ENCODE results near the gene TBXAS1.

TBXAS1 gene

GRCh38 chr7:139987691-139988516, 158.8 kb downstream of the TBXAS1 start:
- no peak for DNase-seq

GRCh38 chr7:139989366-139990141, 160.5 kb downstream of the TBXAS1 start:
- no peak for DNase-seq

DNA sequence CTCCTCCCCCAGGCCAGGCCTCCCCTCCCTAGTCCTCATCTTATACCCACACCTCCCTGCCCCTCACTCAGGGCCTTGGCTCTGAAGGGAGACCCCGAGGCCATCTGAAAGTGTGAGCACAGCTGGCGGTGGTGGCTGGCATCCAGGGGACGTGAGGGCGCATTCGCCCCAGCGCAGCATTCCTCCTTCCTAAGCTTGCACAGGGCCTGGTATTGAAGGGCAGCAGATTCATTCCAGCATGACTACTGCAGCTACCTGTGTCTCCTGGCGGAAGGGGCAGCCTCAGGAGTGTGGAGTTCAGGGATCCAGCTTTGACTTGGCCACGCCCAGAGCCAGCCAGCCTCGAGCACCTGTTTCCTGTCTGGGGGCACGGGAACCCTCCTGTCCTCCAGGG, 161.1 kb downstream of the TBXAS1 start:
- DNase-seq, result no peak

DNA sequence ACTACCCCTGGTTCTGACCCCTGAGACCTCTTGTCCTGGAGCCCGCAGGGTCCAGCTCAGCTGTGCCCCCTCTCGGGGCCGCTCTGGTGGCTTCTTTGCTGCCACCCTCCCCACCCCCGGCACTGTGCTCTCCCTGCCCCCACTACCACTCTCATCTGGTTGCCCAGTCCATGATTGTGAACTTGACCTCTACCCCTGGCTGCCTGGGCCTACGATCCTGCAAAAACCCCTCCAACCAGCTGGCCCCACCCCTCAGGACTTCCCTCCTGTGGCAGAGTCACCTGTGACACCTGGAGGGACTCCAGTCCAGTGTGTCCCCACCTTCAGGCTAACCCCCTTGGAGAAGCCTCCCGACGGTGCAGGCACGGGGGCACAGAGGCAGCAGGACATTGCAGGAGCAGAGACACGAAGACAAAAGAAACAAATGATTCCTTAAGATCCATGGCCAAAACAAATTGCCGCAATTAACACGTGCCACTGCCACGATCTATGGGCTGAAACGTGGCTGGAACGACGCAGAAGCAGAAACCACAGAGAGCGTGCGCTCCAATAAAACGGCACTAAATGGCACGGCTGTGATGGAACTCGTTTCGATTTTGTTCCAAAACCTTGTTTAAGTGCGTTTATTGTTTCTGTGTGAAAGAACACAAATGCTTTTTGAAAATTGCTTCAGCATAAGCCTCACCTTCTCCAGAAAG, 161.7 kb downstream of the TBXAS1 start:
- DNase-seq, result no peak

DNA sequence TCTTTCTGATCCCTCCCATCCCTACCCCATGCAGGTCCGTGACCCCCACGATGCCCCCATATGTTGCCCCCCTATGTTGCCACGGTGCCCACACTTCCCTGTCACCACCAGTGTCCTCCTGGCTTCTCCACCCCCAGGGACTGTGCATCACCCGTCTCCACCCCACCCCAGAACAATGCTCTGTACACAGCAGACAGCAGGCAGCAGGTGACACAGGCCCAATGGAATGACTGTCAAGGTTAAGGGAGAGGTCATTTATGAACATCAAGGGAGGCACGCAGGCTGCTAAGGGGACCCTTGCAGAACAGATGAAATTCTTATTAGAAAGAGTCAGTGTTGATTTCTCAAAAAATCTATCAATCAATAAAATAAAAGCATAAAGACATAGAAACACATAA, 162.2 kb downstream of the TBXAS1 start:
- no peak for DNase-seq

GRCh38 chr7:139991911-139992310, 162.8 kb downstream of the TBXAS1 start:
- DNase-seq, result no peak

GRCh38 chr7:139992353-139993044, 163.4 kb downstream of the TBXAS1 start:
- no peak for DNase-seq

GRCh38 chr7:139993169-139993568, 164.1 kb downstream of the TBXAS1 start:
- DNase-seq, result no peak

DNA sequence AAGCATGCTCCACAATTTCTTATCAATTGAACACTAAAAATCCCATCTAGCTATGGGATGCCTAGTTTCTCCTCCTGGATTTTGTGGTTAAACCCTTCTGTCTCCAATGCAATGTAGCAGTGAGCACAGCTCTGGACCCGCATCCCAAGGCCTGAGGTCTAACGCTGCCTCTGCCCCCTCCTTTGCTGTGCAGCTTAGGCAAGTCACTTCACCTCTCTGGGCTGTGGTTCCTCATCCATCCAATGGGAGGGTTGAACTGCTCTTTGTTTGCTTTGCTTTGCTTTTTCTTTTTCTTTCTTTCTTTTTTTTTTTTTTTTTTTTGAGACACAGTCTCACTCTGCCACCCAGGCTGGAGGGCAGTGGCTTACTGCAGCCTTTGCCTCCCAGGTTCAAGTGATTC, 164.5 kb downstream of the TBXAS1 start:
- DNase-seq, result no peak

DNA sequence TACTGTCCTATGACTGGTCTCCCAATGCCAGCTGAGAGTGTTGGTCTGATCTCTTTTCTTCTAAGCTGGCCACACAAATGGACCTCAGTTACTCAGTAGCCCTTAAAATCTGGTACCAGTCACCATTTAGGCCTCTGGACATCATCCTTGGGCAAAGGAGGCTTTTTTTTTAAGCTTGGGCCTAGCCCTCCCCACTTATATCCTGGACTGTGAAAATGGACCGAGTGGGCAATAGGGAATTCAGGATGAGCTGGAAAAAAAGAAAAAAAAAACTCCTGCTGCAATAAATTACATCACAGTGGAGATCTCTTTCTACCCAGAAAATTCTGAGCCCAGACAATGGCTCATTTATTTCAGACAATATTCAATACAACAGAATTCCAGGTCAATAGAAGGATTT, 165.3 kb downstream of the TBXAS1 start:
- DNase-seq, result no peak

GRCh38 chr7:139995017-139995915, 166.2 kb downstream of the TBXAS1 start:
- DNase-seq, result no peak

GRCh38 chr7:139998572-139998971, 169.5 kb downstream of the TBXAS1 start:
- no peak for DNase-seq

DNA sequence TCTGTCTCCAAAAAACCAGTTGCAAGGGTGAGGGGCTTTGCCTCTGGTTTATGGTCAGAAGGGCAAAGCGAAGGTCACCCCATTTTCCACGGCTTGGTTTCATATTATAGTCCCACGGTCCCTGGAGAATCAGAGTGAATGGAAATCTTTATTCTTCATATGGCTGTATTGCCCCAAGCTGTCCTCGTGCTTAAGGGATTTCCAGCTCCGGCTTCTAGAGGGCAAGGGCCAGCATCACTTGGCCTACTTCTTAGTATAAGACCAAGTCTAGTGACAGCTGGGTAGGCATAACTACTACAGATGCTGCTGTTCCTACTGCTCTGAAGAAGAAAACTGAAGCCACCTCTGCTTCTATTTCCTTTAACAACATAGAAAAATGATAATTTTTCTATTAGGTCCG, 170.5 kb downstream of the TBXAS1 start:
- no peak for DNase-seq

GRCh38 chr7:140000666-140001268, 171.7 kb downstream of the TBXAS1 start:
- DNase-seq, result no peak

DNA sequence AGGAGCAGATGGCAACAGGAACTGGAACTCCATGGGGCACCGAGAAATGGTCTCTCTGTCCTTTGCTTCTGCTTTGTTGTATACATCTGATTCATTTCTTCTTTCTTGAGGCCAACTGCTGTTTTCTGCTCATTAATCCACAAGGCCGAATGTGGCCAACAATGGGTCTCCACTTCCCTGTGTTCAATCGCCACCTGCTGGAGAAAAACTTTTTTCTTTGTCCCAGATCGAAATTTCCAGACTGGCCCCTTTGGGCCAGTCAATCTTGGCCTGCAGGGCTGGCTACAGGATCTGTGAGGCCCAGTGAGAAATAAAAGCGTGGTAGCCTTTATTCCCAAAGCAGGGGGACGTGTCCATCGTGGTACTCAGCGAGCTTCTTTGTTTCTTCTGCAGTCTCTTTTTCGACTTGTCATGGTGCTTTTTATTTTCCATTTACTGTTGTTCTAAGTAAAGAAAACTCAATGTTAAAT, 174.9 kb downstream of the TBXAS1 start:
- no peak for DNase-seq

- no peak for DNase-seq
These were observed 175.6 kb downstream of the TBXAS1 start for GRCh38 chr7:140004672-140005071.

GRCh38 chr7:140005341-140005740, 176.3 kb downstream of the TBXAS1 start:
- DNase-seq, result no peak

GRCh38 chr7:140005754-140006503, 176.9 kb downstream of the TBXAS1 start:
- no peak for DNase-seq

- DNase-seq, result no peak
These were observed 177.5 kb downstream of the TBXAS1 start for GRCh38 chr7:140006600-140006999.

DNA sequence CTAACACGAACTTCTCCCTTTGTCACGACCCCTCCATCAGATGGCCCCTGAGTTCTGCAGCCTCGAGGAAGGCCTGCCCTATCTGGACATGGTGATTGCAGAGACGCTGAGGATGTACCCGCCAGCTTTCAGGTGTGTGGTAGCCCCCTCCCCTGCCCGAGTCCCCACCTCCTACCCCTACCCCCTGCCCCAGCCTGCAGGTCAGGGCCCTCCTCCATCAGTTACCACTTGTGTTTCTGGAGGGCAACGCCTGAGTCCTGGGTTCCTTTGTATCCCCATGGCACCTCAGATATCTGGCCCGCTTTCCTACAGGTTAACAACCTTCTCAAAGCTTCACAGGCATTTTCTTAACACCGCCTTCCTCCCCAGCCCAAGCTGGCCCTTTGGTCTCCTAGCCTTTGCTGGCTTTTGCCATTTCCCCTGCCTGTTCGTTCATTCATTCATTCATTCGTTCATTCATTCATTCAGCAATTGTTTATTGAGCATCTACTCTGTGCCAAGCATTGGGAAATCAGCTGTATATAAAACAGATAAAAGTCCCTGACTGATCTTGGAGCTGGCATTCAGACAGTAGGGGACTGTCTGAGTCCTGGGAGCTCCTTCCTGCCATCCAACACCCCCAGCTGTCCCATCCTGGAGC, 178.1 kb downstream of the TBXAS1 start:
- DNase-seq, result no peak

Measured in stimulated activated naive CD4-positive, alpha-beta T cell treated with Interleukin-2 at 50 U/mL for 16 hours (primary cell).